Lower leg skin (tissue), 3 donors: Measurements from ENCODE around the gene C4orf50.

Source experiments
- POLR2A ChIP-seq, 2 donors: fragments of 450-650 bp; IDR thresholded peaks; one replicate each; pipeline ENCODE4 v1.6.1; 2016 to 2017; ENCODE audit warnings: antibody characterized with exemption in 2 of 2, mild to moderate bottlenecking in 1 of 2, moderate library complexity in 1 of 2
- TF ChIP-seq, protein P1 (sequence below), 3 donors: fragments of 450-650 bp; IDR thresholded peaks; one replicate each; pipeline ENCODE4 v1.5.1; 2016; ENCODE audit warnings: antibody characterized with exemption in 3 of 3, mild to moderate bottlenecking in 3 of 3, moderate library complexity in 2 of 3

GRCh38 chr4:6033381-6033780 is 15.2 kb upstream of the C4orf50 start:
- TF ChIP-seq, protein P1, sequence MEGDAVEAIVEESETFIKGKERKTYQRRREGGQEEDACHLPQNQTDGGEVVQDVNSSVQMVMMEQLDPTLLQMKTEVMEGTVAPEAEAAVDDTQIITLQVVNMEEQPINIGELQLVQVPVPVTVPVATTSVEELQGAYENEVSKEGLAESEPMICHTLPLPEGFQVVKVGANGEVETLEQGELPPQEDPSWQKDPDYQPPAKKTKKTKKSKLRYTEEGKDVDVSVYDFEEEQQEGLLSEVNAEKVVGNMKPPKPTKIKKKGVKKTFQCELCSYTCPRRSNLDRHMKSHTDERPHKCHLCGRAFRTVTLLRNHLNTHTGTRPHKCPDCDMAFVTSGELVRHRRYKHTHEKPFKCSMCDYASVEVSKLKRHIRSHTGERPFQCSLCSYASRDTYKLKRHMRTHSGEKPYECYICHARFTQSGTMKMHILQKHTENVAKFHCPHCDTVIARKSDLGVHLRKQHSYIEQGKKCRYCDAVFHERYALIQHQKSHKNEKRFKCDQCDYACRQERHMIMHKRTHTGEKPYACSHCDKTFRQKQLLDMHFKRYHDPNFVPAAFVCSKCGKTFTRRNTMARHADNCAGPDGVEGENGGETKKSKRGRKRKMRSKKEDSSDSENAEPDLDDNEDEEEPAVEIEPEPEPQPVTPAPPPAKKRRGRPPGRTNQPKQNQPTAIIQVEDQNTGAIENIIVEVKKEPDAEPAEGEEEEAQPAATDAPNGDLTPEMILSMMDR (IDR thresholded peaks at IDR 0.05), result no peak
- TF ChIP-seq POLR2A (IDR thresholded peaks at IDR 0.05), result no peak
